Upper lobe of left lung (tissue), 4 donors: ENCODE measurements around the gene MYLK4.

ENCODE experiments used
- EP300 ChIP-seq, 4 donors: sonication (generic); formaldehyde crosslinking; IDR thresholded peaks; one replicate each; pipeline ENCODE4 v1.5.1; 2017; ENCODE audit warnings: antibody characterized with exemption in 4 of 4, control low read depth in 2 of 4
- TF ChIP-seq, protein P1 (sequence below), 6 experiments: fragments of 450-650 bp in 4 of 6; fragments of 200-600 bp in 2 of 6; sonication (generic) in 2 of 6; IDR thresholded peaks; one replicate each; pipeline ENCODE4 v1.5.1; 2016 to 2019; ENCODE audit warnings: antibody characterized with exemption in 6 of 6

GRCh38 chr6:2697291-2697690 is 53.4 kb downstream of the MYLK4 start:
- TF ChIP-seq, protein P1, sequence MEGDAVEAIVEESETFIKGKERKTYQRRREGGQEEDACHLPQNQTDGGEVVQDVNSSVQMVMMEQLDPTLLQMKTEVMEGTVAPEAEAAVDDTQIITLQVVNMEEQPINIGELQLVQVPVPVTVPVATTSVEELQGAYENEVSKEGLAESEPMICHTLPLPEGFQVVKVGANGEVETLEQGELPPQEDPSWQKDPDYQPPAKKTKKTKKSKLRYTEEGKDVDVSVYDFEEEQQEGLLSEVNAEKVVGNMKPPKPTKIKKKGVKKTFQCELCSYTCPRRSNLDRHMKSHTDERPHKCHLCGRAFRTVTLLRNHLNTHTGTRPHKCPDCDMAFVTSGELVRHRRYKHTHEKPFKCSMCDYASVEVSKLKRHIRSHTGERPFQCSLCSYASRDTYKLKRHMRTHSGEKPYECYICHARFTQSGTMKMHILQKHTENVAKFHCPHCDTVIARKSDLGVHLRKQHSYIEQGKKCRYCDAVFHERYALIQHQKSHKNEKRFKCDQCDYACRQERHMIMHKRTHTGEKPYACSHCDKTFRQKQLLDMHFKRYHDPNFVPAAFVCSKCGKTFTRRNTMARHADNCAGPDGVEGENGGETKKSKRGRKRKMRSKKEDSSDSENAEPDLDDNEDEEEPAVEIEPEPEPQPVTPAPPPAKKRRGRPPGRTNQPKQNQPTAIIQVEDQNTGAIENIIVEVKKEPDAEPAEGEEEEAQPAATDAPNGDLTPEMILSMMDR (IDR thresholded peaks at IDR 0.05): no peak
- TF ChIP-seq EP300 (IDR thresholded peaks at IDR 0.05): no peak
